NCI-H446 (cell line): Measurements from ENCODE around the gene PCP4L1.
"Not testable (repeated sequence)": the region's sequence is repeated elsewhere in the genome, so short reads cannot be mapped to it uniquely, and the experiment has no call there.

Experiments
- DNase-seq, 2 experiments: peaks; one replicate each; lab custom pipeline; 2025; lab: John Stamatoyannopoulos, UW

Gene PCP4L1

DNA sequence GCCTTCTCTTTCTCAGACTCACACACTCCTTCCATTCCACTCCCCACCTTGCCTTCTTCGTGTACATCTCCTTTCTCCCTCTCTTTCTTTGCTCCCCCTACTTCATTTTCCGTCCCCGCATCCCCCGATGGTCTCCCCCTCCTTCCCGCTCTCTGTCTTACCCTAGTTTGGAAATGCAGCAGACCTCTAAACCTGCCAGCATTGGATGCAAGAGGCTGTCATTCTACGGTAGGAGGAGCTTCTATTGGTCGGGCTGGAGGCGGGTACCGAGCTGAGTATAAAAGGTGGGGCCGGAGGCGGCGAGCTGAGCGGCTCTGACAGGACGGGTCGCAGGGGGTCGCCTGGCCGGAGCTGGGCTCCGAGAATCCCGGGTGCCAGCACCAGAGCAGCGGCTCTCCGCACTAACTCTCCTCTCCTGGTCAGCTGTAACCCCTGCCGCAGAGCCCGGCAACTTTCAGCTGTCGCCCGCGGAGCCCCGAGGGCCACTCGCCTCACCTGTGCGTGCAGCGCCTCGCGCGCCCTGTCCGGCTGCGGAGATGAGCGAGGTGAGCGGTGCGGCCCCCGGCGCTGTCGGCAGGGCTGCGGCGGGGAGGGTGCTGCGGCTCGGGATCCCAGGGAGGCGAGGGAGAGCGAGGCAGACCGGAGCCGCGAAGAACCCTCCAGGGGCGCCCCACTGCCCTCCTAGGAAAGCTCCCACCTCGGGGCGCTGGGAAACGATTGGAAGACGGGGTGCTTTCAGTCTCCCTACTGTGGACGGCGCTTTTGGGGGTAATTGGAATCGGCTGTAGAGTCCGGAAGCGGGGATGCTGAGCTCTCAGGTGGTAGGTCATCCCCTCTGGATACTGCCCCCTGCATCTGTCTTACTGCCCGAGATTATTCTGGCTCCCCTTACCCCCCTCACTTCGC is at the start of gene PCP4L1:
PCP4L1 (plus strand) TSS at position 307 of the 906 bp plus-strand sequence; CDS start at position 537, 230 bp downstream.
- peak in 1 of 2 experiments; percentile 51 for DNase-seq

DNA sequence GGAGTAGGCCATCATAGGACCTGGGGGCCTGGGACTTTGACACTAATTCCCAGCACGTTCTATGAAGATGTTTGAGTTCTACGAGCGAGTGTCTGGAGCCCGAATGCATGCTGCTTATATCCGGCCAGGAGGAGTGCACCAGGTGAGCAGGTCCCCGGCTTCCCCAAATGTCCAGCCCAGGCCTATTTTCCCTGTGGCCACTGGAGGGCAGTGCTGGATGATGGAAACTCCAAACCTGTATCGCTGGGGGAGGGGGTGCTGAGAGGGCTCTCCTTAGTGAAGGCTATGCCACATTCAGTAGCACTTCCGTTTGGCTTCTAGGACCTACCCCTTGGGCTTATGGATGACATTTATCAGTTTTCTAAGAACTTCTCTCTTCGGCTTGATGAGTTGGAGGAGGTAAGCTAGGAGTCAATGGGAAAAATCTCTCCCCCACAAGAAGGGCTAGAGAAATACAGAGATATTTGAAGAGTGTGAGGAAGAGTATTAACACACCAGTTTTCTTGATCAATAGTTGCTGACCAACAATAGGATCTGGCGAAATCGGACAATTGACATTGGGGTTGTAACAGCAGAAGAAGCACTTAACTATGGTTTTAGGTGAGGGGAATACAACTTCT is 48.6 kb upstream of the PCP4L1 start:
- DNase-seq: peak; percentile 36 to 69

DNA sequence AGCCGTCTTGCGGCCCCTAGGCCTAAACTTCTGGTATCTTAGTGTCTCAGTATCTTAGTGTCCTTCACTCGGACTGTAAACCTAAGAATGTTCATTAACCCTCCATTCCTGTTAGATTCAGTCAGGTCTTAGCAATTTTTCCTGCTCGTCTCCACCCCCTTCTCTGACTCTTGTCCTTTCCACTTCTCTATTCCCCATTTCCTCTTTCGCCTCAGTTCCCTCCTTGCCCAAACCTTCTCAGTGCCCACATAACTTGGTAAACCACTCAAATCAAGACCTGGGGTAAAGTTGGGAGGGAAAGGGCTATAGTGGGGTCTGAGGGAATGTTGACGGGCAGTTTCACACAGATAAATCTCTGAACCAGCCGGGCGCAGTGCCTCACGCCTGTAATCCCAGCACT is 44.2 kb upstream of the PCP4L1 start:
- DNase-seq: no peak

DNA sequence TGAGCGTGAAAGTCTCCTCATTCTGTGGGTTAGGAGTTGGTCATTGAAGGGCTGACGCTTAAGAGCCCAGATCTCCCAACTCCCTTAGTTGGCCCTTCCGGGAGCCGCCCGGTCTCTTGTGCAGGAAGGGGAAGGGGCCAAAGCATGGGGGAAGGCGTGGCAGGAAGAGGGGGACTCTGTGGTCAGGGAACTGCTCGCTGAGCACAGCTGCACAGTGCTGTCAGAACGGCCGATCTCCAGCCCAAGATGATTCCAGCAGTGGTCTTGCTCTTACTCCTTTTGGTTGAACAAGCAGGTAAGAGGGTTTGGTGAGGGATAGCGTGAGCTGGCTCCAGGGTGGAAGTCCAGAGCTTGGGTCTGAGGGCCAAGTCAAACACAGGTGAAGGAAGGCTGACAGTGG is 43.5 kb upstream of the PCP4L1 start, which contains the start of gene FCER1G:
FCER1G (plus strand) TSS at position 220 of the 400 bp plus-strand sequence; CDS start at position 247, 27 bp downstream.
- DNase-seq: no peak

DNA sequence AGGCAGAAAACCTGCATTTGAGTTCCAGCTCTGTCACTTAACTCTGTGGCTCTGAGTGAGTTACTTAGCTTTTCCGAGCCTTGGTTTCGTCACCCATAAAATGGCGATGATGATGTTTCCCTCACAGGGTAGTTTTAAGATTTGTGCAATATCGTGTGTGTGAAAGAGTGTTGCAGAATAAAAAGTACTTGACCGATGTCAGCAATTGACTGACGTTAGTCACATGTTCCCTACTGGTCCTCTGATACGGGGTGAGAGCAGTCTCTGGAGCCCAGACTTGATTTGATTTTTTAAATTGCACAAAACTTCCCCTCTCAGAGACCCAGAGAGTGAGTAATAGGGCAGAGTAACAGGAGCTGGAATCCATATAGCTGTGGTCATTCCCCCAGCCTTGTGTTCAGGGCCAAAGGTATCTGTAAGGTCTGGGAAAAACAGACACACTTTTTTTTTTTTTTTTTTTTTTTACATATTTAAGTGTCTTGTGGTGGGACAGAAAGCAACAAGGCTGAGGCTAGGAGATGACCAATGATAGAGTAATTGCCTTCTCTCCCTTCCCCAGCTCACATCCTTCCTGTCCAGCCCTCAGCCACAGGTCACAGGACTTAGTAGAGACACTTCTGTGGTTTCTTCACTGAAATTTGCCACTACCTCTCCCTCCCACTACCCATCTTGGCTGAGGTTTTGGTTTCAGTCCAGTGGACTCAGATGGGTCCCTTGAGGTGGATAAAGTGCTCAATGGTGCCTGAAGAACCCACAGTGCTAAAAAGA is 41.4 kb upstream of the PCP4L1 start:
- no peak for DNase-seq

DNA sequence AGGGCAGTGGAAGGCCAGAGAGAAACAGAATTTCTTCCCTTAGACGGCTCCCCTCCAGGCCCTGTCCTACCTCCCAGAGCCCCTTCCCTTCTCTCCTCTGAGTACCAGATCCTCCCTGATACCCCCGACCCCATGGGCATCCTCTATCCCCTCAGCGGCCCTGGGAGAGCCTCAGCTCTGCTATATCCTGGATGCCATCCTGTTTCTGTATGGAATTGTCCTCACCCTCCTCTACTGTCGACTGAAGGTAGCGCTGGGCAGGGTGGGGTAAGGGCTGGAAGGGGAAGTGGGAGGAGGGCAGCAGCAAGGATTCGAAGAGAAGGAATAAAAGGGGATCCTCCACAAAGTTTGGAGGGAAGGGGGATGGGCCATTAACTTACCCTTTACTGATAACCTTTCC is 40.7 kb upstream of the PCP4L1 start:
- DNase-seq: no peak

DNA sequence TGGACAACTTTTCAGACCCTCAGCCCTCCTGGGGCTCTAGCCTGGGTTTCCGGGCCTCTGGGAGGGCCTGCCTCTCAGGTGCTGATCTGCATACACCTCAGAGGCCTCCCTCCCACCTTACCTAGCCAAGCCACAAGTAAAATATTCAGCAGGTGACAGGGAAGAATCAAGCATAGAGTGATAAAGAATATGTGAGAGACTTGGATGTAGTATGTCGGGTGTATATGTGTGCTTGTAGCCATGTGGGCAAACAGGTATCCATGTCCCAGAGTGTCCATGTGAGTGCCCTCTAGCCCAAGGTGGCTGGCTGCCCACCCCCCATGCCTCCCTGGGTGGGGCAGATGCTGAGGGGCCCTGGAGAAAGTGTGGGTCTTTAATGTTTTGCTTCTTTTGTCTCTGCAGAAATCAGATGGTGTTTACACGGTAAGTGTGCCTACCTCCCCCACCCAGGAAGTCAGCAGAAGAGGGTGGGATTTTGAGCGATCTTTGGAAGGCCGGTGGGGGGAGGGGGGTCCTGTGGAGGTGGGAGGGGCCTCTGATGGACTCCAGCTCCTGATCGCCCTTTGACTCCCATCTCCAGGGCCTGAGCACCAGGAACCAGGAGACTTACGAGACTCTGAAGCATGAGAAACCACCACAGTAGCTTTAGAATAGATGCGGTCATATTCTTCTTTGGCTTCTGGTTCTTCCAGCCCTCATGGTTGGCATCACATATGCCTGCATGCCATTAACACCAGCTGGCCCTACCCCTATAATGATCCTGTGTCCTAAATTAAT is 40.1 kb upstream of the PCP4L1 start:
- DNase-seq: no peak

DNA sequence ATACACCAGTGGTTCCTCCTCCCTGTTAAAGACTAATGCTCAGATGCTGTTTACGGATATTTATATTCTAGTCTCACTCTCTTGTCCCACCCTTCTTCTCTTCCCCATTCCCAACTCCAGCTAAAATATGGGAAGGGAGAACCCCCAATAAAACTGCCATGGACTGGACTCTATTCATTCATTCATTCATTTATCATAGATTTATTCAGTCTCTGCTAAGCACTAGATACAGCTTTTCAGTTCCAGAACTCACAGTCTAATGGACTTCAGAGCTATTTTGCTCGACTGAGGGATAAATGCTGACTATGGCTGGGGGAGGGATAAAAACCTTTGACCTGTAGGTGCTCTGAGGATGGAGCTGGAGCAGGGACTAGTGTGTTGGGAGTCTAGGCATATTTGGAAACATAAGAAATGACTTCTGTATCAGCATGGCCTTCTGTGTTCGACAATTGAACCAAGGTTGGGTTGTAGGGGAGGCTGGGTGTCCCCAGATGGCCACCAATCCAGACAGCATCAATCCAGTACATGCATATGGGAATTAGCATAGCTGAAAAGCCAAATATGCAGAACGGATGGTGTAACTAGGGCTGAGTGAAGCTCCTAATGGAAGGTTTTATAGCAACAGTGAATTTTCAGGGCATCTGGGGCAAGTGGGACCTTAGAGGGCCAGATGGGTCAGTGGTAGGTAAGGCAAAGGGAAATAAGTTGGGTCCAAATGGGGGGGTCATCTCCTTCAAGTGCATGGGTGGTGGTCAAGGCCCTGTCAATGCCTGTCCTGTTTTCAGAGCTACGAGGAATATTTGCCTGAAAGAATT is 39.3 kb upstream of the PCP4L1 start:
- DNase-seq: no peak

DNA sequence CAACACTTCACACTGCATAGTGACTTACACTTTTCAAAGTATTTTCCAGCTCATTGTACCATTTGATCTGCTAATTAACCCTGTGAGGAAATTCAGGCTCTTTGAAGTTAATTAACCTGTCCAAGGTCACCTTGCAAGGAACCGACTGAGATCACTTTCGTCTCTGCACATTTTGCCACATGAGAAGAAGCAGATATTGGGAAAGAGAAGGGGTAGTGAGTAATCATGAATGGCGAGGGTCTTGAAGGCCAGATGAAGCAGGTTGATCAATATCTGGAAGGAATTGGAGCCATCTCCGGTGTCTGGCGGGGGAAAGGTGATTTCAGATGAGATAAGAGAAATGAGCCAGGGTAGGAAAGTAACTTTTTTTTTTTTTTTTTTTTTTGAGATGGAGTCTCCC is 38.5 kb upstream of the PCP4L1 start:
- no peak for DNase-seq

DNA sequence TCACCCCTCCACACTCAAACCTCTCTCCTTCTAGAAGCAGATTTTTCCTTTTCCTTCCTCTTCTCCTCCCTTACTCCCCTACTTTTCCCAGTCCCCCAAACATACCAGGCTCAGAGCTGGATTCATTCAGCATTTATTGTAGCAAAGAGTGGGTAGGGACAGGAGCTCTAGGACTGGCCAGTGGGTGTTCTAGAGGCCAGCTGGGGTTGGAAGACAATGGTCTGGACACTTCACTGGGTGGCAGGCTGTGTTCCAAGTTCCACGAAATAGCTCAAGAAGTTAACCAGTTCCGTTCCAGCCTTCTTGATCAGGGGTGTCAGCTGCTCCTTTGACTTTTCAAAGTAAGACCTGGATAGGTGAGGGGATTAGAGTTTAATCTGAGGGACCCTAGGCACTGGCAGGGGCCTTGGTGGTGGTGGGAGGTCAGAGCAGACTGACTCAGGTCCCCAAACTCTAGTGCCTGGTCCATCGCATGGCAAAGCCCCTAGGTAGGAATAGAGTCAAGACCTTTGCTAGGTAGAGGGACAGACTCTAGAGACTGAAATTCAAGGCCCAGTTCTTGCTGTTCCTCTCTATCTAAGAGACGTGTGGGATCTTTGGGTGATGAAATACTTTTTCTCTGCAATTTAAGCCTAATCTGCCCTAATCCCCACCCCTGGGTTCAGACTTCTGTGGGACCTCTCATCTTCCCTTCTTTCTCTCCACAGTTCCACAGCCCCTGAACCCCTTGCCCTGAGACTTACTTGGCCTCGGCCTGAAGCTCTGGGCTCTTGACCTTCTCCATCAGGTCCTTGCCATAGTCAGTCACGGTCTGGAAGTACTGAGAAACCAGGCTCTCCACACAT is 36.1 kb upstream of the PCP4L1 start:
- no peak for DNase-seq

DNA sequence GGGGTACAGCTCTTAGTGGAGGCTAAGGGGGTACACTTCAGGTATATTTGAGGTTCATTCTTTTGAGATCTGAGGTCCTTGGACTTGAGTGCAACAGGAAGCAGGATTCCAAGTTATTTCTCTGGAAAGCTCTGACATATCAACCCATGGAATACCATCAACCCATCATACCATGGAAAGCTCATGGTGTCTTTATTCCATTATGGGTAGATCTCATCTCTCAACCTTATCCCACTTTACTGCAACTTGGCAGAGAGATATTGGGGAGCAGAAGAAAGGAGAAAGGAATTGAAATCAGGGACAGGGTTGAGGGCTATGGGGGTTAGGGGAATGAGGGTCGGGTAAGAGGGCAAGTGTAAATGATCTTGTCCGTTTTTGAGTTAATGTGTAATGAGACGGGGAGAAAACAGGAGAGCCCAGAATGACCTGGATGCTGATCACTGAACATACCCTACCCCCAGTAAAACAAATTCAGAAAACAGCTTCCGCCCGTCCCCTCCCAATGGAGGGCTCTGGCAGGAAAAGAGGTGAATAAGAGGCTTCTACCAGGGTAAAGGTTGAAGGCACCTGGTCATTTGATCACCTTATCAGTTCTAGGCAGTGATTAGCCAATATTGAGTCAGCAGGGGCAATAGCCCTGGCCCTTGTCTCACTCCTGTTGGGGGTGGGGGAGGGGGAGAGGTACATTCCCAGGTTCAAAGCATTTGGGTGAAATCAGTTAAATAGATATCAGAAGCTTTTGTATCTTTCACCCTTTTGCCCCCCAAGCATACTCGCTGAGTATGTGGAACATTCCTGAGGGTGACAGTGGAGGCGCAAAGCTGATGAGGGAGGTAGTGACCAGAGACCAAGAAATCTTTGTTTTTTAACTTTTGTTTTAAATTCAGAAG is 34.5 kb upstream of the PCP4L1 start:
- no peak for DNase-seq

DNA sequence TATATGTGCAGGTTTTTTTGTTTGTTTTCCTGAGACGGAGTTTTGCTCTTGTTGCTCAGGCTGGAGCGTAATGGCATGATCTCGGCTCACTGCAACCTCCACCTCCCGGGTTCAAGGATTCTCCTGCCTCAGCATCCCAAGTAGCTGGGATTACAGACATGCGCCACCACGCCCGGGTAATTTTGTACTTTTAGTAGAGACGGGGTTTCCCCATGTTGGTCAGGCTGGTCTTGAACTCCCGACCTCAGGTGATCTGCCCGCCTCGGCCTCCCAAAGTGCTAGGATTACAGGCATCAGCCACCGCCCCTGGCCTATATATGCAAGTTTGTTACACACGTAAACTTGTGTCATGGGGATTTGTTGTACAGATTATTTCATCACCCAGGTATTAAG is 33.9 kb upstream of the PCP4L1 start:
- DNase-seq: not testable (repeated sequence)

DNA sequence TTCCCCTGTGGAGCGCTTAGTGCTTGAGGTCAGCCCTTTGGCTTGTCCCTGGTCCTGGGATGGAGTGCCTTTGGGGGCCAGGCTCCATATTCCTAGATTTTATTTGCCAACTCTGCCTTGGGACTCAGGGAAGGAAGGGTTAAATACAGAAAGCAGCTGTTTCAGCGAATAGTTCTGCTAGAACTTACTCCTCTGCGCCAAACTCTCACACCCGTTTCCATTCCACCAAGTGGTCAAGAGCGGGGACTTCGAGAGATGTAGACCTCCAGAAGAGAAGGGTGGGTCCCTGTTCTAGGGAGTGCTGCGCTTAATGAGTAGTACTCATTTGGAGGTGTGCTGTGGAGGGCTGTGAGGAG is 33.4 kb upstream of the PCP4L1 start:
- no peak for DNase-seq

DNA sequence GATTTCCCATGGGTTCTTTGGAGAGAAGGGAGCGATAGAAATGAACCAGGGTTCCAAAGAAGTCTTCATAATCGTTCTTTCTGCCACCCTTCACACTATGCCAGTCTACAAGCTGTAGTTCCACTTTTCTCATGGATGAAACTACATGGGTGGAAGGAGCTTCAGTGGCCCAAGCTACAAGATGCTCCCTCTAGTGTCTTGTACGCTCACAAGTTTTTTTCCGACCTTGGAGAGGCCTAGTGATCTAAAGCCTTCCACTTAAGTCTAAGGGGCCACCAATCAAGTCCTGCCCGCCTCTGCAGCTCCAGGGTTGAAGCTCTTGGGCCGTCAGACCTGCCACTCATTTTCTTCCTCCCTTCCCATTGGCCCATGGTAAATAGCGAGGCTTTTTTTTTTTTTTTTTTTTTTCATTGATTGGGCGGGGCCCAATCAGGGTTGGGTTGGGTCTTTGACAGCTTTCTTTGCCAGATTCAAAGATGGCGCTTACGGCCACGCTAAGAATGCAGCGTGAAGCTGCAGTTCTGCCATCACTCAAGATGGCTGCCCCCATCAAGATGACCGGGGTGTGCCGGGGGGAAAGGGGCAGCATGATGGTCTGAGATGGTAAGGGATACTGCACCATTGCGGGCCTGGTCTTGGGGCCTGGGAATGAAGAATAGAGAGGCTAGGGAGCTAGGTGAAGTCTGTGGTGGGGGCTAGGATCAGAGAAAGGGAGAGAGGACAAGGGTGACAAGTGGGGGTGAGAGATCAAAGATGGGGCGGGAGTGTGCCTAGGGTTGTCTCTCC is 32.8 kb upstream of the PCP4L1 start, which contains the start of gene TOMM40L:
TOMM40L (plus strand) TSS at position 527 of the 786 bp plus-strand sequence. CDS start 430 bp downstream, outside the sequence.
- DNase-seq: peak; percentile 99 to 100

DNA sequence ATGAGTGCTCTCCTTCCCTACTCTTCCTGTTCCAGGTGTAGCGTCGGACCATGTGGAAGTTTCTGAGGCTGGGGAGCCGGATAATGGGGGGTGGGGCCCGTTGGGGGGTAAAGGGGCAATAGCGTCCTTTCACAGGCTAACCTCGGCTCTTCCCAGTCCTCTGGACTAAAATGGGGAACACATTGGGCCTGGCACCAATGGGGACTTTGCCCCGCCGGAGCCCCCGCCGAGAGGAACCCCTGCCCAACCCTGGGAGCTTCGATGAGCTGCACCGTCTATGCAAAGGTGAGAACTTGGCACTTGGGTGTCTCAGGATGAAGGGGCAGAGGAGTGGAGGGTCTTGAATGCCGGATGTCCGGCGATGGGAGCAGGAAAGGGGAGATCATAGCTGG is 32.2 kb upstream of the PCP4L1 start:
- DNase-seq: no peak

DNA sequence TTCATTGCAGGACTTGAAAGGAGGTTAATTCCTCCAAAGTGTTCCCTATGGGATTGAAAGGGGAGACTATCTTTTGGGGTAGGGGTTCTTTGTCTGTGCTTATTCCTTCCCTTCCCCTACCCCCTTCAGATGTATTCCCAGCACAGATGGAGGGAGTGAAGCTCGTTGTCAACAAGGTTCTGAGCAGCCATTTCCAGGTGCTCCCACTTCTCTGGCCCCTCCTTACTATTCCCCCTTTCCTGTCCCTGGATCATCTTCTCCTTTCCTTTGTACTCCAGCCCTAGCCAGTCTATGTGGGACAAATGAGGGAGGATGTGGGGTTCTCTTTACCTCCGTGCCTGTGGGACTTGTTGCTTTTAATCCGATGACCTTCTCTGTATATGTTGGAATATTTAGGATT is 31.8 kb upstream of the PCP4L1 start:
- DNase-seq: peak in 1 of 2 experiments; percentile 14

DNA sequence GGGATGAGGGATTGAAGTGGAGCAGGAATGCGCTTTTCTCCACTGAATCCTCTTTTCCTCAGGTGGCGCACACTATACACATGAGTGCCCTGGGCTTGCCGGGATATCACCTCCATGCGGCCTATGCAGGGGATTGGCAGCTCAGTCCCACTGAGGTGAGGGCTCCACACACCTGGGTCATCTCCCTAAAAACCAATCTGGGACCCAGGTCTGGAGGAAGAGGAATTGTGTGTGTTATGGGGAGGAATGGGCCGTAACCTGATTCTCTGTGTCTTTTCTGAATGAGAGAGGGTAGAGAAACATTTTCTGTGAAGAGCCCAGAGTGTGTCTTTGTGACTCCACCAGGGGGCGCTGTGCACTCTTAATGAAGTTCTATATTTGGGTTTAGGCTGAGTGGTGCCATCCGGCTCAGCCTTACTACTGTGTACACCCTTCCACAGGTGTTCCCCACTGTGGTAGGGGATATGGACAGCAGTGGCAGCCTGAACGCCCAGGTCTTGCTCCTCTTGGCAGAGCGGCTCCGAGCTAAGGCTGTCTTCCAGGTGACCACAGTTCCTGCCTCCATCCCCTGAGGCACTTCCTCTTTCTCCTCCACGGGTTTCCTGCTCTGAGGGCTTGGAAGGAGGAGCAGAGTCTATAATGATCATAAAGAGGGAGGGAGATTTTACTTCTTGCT is 31.2 kb upstream of the PCP4L1 start:
- DNase-seq: peak; percentile 56 to 82
